HG03095 (cell line): Measurements from ENCODE around the gene PLA2G4E.

Experiments
- ATAC-seq: cut with Tn5 transposase; IDR thresholded peaks from one replicate; pipeline ENCODE4 v1.9.1; 2021; ENCODE audit warnings: moderate library complexity; ENCODE audit not compliant: unreplicated experiment

The PLA2G4E gene

DNA sequence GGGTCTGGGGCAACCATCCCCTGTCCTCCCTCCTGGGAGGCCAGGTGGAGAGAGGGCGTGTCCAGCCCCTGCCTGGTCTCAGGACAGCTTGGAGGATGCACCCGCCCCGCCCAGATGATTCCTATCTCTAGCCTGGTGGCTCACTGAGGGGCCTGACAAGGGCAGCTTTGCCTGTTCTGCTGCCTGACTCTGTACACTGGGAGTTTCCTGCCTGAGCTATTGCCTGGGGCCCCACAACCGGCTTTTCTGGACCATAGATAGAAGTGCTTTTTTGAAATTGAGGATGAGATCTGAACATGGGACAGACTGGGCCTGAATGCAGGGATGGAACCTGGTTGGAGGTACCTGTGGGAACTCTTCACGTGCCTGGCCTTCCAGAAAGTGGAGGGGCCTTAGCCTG is 751 bp upstream of the PLA2G4E start:
- no peak for ATAC-seq

DNA sequence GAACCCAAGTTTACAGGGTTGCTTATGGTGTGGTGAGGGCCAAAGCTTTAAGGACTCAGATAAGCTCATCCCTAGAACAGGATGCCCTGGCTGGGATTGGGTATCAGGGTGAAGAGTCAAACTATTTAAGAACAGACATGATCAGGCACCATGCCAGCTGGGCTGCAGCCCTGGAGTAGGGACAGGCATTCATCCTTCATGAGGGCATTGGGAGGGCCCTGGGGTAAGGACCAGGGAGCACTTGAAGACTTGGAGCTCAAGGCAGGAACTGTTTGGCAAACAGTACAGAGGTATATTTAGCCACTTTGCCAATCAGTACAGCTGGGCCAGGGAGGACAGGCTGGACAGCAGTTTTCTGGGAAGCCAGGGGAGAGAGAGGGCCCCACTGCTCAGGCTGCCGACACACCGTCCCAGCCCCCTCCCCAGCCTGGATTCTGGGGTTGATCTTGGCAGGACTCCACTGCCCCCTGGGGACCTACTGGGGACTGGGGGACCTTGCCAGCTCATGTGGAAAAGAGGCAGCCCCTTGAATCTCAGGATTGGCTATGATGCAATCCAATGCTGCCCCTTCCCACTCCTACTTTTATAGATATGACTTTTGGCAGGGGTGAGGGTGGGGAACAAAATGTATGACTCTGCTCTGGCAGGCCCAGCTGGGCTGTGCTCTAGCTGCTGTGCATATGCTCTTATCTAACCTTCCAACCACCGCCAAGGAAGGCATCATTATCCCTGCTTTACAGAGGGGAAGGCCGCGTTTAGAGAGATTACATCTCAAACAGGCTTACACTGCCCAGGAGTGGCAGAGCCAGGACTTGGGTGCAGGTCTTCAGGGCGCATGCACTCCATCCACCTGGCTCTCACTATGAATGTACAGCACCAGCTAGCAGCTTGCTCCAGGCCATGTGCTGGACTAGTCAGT is 2.3 kb downstream of the PLA2G4E start:
- ATAC-seq: no peak

DNA sequence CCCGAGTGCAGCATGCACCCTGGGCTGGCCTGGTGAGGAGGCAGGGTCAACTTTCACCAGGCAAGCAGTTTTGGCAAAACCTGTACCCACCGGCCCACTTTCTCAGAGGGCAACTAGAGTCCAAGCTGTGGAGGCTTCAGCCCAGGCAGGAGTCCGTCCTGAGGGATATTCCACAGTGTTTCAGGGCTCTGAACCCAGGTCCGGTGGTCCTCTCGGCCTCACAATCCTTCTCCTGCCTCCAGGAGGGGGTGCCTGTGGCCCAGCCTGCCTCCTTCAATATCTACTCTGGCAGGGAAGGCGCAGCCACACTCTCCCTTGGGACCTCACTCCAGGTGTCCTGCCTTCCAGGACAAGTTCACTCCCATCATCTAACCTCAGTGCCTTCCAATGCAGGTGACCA is 3.9 kb downstream of the PLA2G4E start:
- no peak for ATAC-seq

DNA sequence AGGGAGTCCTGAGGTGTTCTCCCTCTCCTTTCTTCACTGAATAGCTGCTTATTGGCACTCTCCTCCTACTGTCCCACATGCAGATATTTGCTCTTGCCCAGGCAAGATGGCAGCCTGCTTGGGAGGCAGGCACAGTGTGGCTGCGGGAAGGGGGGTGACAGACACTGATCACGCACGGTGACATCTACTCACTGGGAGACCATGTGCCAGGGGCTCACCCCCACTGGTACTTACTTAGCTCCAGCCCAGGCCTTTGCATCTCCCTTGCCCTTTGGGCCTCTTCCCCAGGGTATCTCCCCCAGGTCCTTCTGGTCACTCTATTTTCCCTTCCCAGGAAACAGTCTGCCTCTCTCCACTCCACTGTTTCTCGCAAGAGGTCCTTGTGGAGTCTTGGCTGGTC is 6.4 kb downstream of the PLA2G4E start:
- no peak for ATAC-seq

DNA sequence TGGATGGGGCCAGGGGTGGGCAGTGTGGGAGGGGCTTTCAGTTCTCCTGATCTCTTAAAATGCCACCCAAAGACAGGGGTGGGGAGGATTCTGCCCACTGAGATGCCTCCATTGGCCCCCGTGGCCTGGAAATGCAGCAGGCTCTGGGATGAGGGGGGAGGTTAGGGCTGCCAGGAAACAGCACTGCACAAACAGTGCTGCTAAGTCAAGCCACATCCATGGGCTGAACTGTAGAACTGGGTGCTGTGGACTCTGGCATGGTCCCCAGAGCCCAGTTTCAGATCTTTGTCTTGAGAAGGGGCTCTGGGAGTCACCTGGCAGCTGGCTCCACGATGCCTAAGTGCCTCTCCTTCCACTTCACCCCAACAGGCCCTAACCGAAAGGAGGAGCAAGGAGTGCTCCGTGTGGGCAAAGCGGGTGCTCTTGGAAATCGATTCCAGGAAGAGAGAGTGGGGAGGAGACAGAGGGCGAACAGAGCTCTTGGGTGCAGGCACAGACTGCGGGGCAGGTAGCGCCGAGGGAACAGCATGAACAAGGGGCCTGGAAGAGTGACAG is 7.8 kb downstream of the PLA2G4E start:
- no peak for ATAC-seq

DNA sequence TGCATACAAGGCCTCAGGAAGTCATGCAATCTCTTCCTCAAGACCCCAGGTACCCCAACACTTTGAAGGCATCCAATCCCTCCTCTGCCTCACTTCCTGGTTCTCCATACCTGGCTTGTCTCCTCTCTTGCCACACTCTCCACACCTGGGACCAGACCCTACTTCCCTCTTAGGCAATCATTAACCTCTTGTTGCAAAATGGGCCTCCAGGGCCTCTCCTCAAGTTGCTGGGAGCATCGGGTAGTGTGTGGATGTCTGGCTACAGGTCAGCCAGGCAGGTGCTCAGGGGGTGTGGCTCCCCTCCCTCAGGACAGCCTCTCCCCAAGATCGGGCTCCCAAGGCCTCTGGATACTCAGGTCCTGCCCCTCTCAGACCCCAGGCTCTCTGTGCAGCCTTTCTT is 8.6 kb downstream of the PLA2G4E start:
- no peak for ATAC-seq

DNA sequence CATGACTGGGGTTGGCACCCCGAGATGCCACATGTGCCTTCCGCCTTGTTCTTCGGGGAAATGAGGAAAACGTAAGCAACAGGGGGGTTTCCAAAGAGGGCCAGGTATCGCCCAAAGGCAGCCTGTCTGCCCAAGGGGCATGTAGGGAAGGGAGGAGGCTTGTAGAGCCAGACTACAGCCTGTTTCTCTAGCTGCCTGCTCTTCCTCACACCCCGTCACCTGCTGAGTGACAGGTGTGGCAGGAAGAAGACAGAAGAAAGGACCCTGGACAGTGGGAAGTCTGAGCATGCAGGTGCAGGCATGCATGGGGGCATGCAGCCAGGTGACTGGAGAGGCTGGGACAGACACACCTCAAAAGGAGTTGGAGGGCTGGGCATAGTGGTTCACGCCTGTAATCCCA is 9.8 kb downstream of the PLA2G4E start:
- ATAC-seq: no peak

DNA sequence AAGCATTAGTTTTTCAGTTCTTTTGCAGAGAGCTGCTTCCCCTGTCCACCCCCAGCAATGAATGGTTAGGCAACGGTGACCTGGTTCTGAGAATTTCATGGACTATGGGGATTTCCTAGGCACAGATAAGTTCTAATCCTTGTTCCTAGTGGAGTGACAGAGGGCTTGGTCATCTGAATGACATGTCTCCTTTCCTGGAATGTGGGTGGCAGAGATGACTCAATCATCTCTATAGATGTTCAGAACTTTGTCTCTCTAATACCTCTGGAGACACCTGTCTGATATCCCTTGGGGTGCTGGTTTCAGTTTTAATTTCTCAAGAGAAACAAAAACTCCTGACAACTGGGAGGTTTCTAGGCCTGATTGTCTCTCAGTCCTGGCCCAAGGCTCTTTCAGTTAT is 10.4 kb downstream of the PLA2G4E start:
- peak; percentile 59 for ATAC-seq

DNA sequence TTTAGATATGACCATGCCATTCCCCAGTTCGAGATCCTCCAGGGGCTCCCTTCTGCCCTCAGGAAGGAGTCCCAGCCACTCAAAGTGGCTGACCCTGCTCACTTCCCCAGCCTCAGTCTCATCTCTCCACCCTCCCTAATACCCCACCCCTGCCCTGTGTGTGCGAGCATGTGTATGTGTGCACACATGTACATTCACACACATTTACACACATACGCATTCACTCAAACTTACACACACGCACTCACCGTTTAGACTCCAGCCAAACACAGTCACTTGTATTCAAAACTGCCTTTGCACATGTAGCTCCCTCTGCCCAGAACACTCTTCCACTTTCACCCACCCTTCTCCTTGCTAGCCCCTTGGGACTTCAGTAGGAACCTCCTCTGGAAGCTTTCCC is 11.4 kb downstream of the PLA2G4E start:
- no peak for ATAC-seq

DNA sequence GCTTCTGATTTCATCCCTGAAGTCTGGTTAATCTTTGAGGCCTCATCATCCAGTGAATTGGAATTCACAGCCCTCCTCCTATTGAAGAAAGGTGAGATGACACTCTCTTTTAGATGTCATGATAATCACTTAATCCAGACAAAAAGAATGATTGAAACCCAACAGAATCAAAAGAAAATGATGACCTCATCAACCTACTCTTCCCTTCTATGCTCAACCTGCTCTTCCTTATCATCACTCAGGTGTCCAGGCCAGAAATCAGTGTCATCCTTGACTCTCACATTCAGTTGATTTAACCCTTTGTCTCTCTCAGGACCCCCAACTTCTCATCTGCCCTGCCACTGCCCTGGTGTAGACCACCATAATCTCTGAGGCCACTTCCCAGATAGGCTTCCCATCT is 11.8 kb downstream of the PLA2G4E start:
- ATAC-seq: no peak

DNA sequence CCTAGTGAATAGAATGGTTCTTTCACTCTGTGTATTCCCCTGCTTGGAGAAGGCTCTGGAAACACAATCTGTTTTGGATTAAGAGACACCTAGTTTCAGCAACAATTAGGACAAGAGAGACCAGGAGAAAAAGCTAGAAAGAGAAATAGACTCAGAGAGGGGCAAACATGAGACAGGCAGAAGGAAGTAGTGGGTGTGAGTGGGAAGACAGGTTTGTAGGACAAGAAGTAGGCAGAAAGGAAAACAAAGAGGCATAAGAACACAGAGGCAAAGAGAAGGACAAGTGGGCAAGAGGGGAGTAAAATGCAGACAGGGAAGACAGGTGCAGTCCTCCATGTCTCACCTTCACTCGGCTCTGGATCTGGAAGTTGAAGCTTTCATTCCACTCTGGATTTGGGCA is 13.5 kb downstream of the PLA2G4E start:
- no peak for ATAC-seq

DNA sequence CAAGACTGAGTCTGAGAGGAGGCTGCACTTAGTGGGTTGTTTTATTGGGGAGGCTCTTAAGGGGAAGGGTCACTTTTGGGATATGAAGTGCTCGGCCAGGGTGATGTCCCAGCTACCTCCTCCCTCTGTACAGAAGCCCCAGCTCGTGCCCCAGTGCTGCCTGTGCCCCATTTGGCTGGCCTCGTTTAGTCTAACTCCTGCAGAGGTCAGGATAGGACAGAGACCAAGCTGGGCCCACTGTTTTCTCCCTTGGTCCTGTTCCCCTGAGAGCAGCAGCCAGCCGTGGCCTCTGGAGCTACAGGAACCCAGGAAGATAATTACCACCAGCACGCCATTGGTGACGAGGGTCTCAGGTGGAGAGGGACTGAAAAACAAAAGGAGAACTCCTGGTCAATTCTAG is 18.5 kb downstream of the PLA2G4E start:
- ATAC-seq: no peak

DNA sequence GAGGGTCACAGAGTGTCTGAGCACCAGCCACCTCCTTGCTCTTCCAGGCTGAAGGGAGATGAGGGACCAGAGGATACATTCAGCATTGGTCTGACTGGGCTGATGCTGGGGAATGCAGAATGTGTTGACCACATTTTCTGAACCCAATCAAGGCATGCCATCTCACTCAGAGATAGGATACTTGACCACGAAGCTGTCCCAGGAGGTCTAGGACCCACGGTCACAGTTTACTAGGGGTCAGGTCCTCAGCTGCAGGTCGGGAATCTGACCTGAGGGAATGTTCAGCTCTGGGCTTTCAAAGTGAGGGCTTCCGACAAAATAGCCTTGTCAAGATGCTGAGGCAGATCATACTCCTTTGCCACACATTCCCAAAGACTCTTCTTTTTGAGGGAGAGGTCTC is 19.6 kb downstream of the PLA2G4E start:
- ATAC-seq: no peak

DNA sequence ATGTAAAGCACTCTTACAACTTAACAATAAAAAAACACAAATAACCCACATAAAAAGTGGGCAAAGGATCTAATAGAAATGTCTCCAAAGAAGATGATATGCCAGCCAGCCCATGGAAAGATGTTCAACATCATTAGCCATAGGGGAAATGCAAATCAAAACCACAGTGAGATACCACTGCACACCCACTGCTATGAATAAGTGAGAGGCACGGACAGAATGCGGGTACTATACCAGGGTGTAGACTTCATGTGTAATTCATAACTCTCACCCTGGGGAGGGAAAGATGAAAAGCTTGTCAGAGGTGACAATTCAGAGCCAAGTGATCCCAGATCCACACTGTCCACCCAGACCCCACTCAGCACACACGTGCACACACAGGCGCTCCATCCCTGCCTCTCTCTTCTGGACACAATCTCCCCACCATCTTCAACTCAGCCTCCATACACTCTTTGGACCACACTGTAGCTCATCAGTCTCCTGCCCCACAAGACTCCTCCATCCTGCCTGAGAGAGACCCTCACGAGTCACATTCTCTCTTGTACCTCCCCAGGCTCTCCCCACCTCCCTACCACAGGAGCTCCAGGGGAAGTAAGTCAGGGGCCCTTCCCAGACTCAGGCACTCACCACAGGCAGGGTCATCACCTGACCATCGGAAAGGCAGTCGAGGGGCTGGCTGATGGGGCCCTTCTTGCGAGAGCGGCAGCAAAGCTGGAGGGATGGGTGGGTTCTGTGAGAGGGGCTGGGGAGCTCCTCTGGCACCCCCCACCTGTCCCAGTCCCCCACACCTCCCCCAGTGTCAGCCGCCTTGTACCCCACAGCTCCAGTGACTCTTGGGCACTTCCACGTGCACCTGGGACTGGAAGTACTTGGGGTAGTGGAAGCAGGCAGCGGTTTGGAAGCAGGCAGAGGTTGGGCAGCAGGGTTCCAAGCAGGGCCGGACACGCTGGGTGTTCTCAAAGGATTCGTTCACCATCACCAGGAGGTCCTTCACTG is 21.3 kb downstream of the PLA2G4E start:
- ATAC-seq: no peak

DNA sequence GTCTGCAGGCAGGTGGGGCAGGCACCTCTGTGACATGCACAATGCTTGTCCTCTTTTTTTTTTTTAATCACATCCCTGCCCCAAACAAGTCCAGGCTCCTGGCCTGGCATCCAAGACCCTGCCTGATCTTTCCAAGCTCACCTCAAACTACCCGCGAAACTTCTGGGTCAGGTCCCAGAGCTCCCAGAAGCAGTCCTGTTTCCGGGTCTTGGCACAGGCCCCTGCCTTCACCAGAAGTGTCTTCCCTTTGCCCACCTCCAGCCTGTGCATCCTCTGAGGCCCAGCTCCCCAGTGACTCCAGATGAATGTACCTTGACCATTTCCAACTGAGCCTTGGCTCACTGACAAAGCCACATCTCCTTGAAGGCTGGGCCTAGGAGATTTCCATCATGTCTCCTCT is 23.0 kb downstream of the PLA2G4E start:
- ATAC-seq: no peak

DNA sequence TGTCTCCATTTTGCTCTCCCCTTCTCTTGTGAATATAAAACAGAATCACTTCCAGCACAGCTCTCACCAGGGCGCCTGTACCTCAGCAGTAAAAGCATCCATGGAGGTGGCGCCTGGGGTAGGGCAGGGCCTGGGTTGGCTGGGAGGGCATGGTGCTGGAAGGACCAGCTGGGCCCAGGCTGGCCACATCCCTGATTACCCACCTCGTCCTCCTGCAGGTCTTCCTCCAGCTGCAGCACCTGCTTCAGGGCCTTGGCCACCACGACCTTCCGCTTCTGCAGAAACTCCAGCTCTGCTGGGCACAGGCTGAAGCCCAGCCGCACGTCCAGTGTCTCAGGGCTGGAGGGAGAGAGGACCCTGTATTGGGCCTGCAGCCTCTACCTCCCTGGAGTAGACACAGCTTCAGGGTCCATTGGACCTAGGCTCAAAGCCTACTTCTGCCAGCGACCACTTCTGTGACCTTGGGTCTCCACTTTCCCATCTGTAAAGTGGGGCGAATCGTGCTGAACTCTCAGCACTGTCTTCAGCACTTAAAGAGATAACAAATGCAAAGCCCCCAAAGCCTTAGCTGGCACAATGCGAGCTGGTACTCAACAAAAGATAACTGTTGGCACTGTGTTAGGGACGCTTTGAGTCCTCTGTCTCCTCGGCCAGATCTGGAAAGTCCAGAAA is 23.8 kb downstream of the PLA2G4E start:
- no peak for ATAC-seq

DNA sequence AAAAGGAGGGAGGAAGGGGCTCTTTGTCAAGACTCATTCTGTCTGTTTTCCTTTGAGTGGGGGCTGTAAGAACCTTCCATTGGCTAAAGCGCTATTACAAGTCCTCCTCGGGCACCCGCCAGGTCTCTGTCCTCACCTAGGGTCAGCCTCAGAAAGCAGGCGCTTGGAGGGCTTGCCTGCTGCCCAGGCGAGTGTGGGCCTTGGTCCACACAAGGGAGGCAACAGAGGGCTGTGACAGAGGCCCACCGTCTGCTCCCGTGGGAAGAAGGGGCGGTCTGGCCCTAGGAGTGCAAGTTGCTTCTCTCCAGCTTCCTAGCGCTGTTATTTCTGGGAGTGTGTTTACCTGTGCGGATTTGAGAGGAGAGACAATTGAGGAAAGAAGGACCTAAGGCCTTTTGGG is 24.5 kb downstream of the PLA2G4E start:
- no peak for ATAC-seq

DNA sequence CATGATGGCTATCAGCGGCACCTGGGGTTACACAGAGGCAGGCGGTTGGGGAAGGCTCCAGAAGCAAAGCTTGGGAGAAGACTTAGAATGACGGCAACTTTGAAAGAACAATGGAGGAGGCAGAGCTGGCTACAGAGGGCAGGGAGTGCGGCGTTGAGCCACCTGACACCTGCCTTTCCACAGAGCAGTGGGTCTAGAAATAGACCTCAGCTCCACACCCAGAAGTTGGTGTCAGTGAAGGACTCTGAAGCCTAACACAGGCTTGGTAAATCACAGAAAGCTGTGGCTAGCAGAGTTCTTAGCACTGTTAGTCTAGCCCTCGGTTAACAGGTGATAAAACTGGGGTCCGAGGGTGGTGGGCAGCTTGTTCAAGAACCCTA is 25.4 kb downstream of the PLA2G4E start:
- ATAC-seq: no peak

DNA sequence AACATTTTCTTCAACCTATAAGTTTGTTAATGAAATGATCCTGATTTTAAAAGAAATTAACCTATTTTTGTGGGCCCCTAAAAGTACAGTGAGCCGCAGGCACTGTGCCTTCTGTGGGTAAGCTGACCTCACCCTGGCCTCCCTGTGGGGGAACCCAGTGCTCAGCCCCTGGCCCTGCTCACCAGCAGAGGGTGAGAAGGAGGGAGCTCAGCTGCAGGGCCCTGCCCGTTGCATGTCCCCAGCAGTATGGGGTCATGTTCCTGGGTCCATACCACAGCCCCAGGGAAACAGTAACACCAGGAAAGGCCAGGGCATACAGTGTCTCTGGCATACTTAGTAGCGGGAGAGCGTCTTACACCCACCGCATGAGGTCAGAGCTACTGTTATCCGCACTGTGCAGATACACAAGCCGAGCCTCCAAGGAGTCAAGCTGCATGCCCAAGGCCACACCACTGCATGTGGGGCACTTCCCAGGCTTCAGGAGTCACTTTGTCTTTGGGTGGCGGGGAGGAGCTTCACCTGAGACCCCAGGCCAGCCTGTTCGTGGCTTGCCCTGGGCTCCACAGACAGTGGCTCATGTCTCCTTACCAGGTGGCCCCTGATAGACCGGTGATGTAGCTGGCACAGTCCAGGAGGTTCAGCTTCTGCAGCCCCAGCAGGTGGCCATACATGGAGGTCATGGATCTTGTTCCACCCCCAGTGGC is 25.9 kb downstream of the PLA2G4E start:
- no peak for ATAC-seq

DNA sequence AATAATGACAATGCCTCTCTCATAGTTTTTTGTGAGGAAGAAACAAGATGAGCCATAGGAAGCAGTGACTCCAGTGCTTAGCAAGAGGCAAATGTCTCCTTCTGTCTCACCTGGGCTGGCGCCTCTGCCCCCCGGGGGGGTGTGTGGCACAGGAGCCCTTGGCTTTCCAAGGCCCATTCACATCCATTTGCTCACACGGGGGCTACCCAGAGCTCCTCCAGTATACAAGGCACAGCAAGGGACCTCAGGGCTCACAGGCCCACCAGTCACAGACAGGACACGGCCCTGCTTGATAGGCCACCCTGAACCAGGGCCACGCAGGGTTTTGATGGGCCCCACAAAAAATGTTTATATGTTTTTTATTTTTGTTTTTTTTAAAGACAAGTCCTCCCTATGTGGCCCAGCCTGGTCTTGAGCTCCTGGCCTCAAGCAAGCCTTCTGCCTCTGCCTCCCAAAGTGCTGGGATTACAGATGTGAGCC is 26.6 kb downstream of the PLA2G4E start:
- no peak for ATAC-seq
